HG02642 (cell line): ENCODE measurements around the gene TPSAB1.
"Not testable (repeated sequence)": the region's sequence is repeated elsewhere in the genome, so short reads cannot be mapped to it uniquely, and the experiment has no call there.

ENCODE experiments used
- ATAC-seq: cut with Tn5 transposase; IDR thresholded peaks from one replicate; pipeline ENCODE4 v1.9.1; 2021; ENCODE audit warnings: mild to moderate bottlenecking; ENCODE audit not compliant: unreplicated experiment, poor library complexity

Gene TPSAB1

DNA sequence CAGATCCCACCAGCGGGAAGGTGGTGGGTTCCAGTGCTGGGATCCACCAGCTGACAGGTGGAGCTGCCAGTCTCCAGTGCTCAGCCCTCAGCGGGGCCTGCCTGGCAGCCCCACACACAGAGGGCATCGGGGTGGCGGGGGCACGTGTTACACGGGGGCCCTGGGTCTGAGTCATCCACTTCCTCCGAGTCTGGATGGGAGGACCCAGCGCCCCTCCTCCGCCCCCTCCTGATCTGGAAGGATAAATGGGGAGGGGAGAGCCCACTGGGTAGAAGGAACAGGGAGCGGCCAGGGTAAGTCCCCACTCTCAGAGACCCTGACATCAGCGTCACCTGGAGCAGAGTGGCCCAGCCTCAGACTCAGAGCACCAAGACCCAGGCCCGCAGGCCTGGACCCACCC is at the start of gene TPSAB1:
Gene TPSAB1 (plus strand): TSS at position 270 of the 400 bp plus-strand sequence. CDS start 234 bp downstream, outside the sequence.
- ATAC-seq, result not testable (repeated sequence)

DNA sequence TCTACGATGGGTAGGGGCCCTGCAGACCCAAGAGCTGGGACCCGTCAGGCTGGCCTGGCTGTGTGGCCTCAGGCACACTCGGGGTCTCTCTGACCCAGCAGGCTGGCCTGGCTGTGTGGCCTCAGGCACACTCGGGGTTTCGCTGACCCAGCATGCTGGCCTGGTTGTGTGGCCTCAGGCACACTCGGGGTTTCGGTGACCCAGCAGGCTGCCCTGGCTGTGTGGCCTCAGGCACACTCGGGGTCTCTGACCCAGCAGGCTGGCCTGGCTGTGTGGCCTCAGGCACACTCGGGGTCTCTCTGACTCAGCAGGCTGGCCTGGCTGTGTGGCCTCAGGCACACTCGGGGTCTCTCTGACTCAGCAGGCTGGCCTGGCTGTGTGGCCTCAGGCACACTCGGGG is 49.7 kb upstream of the TPSAB1 start:
- not testable (repeated sequence) for ATAC-seq

DNA sequence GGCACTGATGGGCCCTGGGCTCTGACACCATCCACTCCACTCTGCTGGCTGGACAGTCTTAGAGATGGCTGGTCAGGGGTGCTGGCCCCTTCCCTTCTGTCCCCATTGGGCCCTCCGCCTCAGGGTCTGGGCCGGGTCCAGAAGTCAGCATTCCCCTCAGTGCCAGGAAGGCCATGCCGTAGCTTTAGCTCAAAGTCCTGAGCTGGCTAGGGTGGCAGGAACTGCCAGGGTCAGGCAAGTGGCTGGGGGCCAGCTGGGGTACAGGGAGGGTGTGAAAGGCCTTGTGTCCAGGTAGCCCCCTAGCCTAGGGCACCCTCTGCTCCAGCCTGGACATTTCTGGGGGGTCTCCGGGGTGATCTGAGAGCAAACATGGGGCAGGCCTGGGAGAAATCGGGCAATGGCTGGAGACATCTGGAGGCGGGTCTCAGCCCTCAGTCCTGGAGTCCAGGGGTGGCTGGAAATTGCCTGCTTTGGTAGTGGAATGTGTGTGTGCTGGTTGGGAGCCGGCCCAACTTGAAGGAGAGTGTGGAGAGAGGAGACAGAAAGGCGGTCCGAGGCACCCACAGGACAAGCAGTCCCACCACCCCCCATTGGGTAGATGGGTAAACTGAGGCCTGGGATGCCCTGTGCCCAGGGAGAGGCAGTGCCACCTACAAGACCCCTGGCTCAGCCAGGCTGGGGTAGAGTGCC is 48.0 kb upstream of the TPSAB1 start:
- ATAC-seq, result no peak

GRCh38 chr16:1193143-1193824 is 47.2 kb upstream of the TPSAB1 start:
- ATAC-seq, result no peak

DNA sequence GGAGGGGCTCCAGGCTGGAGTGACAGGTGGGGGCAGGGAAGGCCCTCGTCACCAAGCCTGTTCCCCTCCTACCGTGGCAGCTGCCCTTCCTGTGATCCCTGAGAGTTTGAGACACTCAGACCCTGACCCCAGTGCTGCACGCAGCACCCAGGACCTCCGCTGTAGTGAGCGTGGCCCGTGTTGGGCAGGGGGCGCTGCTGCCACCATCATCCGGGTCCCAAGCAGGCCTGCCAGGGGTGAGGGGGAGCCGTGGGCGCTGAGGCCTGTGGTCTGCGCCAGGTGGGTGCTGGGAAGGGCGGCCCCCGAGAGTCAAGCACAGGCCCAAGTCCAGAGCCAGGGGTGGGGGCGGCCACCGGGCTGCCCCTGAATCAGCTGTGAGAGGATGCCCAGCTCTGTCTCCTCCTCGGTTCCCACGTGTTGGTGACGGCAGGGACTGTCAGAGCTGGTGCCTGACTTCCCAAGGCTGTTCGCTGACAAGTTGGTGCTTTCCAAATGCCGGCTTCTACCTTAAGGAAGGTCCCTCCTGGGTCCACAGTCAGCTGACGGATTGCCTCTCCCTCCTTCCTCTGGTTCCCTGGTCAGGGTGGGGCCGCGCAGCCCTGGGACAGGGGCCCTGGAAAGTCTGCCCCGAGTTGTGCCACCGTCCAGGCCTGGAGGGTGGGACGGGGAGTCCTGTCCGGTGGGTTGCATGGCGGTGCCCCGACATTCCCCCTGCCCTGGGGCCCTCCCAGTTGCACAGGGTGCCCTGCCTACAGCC is 46.5 kb upstream of the TPSAB1 start:
- ATAC-seq, result no peak

GRCh38 chr16:1194665-1195392 is 45.7 kb upstream of the TPSAB1 start:
- ATAC-seq, result no peak

GRCh38 chr16:1195393-1195666 is 45.2 kb upstream of the TPSAB1 start:
- no peak for ATAC-seq

GRCh38 chr16:1196494-1196893 is 44.0 kb upstream of the TPSAB1 start:
- ATAC-seq, result no peak

DNA sequence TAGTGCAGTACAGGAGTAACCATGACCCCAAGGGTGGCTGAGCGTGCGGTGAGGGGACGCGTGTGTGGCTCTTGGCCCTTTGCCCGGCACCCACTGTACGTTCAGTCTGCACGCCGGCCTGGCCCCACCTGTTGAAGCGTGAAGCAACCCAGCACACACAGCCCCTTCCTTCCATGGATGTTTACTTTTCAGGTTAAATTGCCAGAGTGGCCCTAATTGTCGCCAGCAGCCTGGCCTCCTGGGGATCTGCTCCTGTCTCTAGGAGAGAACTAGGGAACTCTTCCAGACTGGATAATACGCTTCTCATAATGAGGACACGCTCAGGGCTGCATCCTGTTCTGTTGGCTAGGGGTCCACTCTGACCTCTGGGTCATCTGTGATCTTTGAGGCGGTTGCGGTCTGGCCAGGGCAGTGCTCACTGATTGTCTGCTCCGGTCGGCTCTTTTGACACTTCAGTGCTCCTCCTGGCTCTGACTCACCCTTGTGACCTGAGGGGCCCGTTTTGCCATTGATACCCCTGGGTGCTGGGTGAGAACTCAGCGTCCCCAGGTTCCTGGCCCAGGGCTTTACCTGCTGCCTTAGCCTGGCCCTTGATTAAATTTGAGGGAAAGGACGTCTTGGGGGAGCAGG is 43.2 kb upstream of the TPSAB1 start:
- ATAC-seq, result no peak

GRCh38 chr16:1198194-1198593 is 42.3 kb upstream of the TPSAB1 start:
- no peak for ATAC-seq

- not testable (repeated sequence) for ATAC-seq
These were observed 41.7 kb upstream of the TPSAB1 start for GRCh38 chr16:1198671-1199346.

GRCh38 chr16:1199347-1200013 is 41.0 kb upstream of the TPSAB1 start:
- ATAC-seq, result no peak

GRCh38 chr16:1200014-1200627 is 40.4 kb upstream of the TPSAB1 start:
- no peak for ATAC-seq

- ATAC-seq, result no peak
These were observed 39.1 kb upstream of the TPSAB1 start for GRCh38 chr16:1201444-1201843.

DNA sequence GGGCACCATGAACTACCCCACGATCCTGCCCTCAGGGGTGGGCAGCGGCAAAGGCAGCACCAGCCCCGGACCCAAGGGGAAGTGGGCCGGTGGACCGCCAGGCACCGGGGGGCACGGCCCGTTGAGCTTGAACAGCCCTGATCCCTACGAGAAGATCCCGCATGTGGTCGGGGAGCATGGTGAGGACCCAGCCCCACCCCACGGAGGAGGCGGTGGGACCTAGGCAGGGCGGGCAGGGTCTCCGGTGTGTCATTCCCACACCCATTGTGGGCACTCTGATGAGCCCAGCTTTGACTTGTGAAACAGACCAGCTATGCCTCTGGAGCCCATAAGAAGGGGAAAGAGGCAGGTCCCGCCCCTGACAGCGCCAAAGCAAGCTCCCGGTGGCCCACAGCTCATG is 38.2 kb upstream of the TPSAB1 start:
- no peak for ATAC-seq

DNA sequence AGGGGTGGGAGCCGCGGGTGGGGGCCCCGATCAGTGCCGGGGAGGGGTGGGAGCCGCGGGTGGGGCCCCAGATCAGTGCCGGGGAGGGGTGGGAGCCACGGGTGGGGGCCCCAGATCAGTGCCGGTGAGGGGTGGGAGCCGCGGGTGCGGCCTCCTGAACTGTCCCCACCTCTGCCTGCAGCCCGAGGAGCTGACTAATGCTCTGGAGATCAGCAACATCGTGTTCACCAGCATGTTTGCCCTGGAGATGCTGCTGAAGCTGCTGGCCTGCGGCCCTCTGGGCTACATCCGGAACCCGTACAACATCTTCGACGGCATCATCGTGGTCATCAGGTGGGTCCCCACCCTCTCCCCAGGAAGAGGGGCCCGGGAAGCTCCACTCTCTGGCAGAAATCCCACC is 35.6 kb upstream of the TPSAB1 start:
- no peak for ATAC-seq

DNA sequence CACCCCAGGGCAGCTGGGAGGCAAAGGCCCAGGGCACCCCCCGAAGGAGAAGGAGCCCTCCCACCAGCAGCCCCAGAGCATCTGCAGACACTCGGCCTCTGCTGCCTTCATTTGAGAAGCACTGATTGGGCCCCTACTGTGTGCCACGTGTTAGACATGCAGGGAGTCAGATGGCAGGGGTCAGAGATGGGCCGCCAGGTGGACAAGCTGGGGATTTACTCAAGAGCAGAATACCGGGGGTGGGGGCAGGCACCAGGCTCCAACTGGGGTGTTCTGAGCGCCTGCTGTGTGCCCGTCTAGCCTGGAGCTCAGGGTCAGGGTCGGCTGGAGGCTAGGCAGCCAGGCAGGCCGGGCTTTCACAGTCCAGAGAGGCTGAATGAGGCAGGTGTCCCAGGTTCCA is 34.2 kb upstream of the TPSAB1 start:
- ATAC-seq, result no peak

DNA sequence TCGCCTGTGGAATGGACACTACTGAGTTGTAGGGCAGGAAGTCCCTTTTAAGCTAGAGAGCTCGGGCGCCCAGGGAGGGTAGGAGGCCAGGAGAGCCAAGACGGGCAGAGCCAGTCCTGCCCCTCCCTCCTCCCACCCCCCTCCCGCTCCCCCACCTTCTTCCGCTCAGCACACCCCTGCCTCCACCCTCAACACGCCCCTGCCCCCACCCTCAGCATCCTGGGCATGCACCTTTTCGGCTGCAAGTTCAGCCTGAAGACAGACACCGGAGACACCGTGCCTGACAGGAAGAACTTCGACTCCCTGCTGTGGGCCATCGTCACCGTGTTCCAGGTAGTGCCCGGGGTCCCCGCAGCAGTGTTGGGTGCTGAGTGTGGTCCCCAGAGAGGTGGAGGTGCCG is 33.7 kb upstream of the TPSAB1 start:
- ATAC-seq, result no peak

GRCh38 chr16:1208239-1208830 is 32.2 kb upstream of the TPSAB1 start:
- no peak for ATAC-seq
